T-helper 1 cell treated with Interleukin-12 subunit alpha and Interleukin-12 subunit beta and Interleukin-4 antibody, amounts not matched to agents 30 μg/mL and 1 μg/mL, for 36 hours (primary cell): ENCODE data around the gene LRRFIP1.
A peak's percentile ranks its signal among the peaks of the same experiment; 100 is the strongest.

Experiments
- H3K27ac Mint-ChIP-seq: one replicate; pipeline ENCODE4 v1.8.0; 2021; ENCODE audit warnings: mild to moderate bottlenecking, mixed read lengths
- H3K27me3 Mint-ChIP-seq: one replicate; pipeline ENCODE4 v1.8.0; 2021; ENCODE audit warnings: low read depth, mixed read lengths
- H3K36me3 Mint-ChIP-seq: one replicate; pipeline ENCODE4 v1.8.0; 2021; ENCODE audit warnings: low read depth, mixed read lengths
- H3K4me1 Mint-ChIP-seq: one replicate; pipeline ENCODE4 v1.8.0; 2021; ENCODE audit warnings: low read depth, mixed read lengths
- H3K4me3 Mint-ChIP-seq: one replicate; pipeline ENCODE4 v1.8.0; 2021; ENCODE audit warnings: mild to moderate bottlenecking, moderate library complexity, mixed read lengths
- H3K9me3 Mint-ChIP-seq: one replicate; pipeline ENCODE4 v1.8.0; 2021; ENCODE audit warnings: mixed read lengths

LRRFIP1 gene

GRCh38 chr2:237714690-237715458 is 87.5 kb downstream of the LRRFIP1 start:
- Mint-ChIP-seq H3K27ac (no peak overlapping the region), H3K4me1 (peaks cover 36% of the 10 kb centered on the region), H3K27me3 (no peaks in the 10 kb centered on the region), H3K9me3 (no peaks in the 10 kb centered on the region), H3K36me3 (peaks cover 24% of the 10 kb centered on the region), H3K4me3 (no peak overlapping the region)

DNA sequence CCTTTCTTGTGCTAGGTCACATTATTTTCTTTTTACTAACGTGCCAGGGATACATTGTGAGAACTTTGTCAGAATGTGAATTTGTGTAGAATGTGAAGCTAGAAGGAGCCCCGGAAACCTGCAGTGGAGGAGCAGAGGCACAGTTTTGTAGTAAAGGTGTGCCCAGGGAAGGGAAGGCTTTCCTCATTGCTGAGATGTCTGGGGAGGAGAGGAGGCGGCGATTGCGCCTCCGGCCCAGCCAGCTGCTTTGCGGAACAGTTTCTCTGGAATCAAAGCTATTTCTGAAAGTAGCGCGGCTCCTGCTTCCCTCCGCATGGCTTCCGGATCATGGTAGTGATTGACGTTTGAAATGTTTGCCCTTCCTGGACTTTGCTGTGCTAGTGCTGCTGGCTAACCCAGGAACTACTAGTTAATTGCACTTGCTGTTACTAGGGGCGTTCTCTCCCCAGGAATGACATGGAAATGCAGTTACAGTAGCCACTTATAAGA is 88.1 kb downstream of the LRRFIP1 start:
- no peak overlapping the region for H3K4me3 Mint-ChIP-seq
- no peaks in the 10 kb centered on the region for H3K9me3 Mint-ChIP-seq
- H3K27ac Mint-ChIP-seq = peak overlapping the region; percentile 31
- no peaks in the 10 kb centered on the region for H3K27me3 Mint-ChIP-seq
- peaks cover 36% of the 10 kb centered on the region for H3K4me1 Mint-ChIP-seq
- peaks cover 24% of the 10 kb centered on the region for H3K36me3 Mint-ChIP-seq

DNA sequence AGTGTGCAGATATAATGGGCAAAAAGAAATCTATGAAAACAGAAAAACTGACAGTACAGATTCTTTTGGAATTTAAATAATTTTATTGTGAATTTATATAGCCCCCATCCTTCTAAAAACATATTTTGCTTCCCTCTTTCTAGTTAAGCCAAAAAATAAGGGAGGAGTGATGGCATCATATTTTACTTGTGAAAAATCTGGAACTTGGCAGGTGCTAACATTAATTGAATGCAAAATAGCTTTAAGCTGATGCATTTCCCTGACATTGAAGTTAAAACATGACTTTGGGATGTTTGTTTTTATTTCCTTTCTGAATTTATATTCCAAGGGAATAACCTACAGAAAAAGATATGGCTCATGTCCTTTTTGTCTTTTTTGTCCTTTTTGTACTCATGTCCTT is 88.6 kb downstream of the LRRFIP1 start:
- Mint-ChIP-seq H3K36me3 (peaks cover 28% of the 10 kb centered on the region), H3K27me3 (no peaks in the 10 kb centered on the region), H3K27ac (peak overlapping the region; percentile 31), H3K4me3 (no peak overlapping the region), H3K4me1 (peaks cover 39% of the 10 kb centered on the region), H3K9me3 (no peaks in the 10 kb centered on the region)

DNA sequence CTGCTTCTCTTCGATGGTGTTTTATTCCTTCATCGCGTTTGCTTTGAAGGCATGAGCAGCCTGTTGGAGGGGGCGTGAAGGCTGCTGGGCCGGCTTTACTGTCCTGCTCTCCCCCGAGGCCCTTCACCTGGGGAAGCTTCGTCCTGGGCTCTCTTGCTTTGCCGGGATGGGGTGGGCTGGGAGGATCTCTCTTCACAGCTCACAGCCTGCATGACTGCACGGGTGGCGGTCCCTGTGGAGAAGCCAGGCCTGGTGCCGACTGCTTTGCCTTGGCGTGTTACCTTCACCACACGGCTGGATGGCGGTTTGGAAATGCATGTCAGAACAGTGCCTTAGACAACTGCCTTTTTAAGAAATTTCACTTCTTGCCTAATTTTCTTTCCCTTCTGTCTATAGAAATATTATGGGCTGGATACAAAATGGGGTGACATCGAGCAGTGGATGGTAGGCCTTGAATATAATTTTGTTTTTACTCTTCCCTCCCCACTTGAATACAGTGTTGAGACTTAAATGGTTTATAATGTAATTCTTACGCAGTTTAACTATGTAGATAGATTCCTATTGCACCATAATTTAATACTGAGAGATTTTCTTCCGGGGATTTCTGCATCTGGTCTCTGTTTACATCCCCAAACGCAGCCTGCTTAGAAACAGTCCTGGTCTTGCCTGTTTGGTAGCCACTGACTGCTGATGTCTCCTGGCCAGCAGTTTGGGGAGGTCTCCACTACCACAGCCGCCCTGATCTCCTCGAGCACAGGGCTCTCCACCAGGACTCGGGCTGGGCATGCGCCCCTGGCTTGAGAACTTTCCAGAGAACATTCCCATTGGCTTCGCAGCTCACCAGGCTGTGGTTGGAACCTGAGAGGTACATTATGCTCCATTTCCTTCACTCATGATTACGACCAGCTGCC is 90.2 kb downstream of the LRRFIP1 start:
- H3K4me3 Mint-ChIP-seq = no peak overlapping the region
- H3K27me3 Mint-ChIP-seq = no peaks in the 10 kb centered on the region
- H3K36me3 Mint-ChIP-seq = peaks cover 26% of the 10 kb centered on the region

GRCh38 chr2:237718277-237718634 is 90.9 kb downstream of the LRRFIP1 start:
- Mint-ChIP-seq H3K4me1 (peaks cover 41% of the 10 kb centered on the region), H3K27ac (no peak overlapping the region), H3K4me3 (no peak overlapping the region), H3K9me3 (no peaks in the 10 kb centered on the region), H3K27me3 (no peaks in the 10 kb centered on the region), H3K36me3 (peaks cover 24% of the 10 kb centered on the region)

More for the DNA sequence above, 90.2 kb downstream of the LRRFIP1 start:
- H3K27ac Mint-ChIP-seq = no peak overlapping the region
- H3K4me1 Mint-ChIP-seq = peaks cover 45% of the 10 kb centered on the region
- H3K9me3 Mint-ChIP-seq = no peaks in the 10 kb centered on the region

DNA sequence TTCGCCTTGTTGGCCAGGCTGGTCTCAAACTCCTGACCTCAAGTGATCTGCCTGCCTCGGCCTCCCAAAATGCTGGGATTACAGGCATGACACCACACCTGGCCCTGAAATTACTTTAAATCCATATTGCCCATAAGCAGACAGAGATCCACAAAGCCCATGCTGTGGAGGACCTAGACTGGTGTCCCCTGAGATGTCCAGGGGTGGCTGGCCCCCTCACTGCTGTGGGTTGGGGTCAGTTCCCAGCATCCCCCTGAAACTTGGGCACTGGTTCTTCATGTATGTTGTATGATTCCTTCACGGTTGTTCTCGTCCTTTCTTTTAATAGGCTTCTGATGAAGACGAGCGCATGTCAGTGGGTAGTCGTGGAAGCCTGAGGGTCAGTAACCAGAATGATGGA is 93.1 kb downstream of the LRRFIP1 start:
- Mint-ChIP-seq H3K27ac (no peak overlapping the region), H3K27me3 (no peaks in the 10 kb centered on the region), H3K36me3 (peaks cover 25% of the 10 kb centered on the region), H3K9me3 (no peaks in the 10 kb centered on the region), H3K4me3 (no peak overlapping the region), H3K4me1 (peaks cover 33% of the 10 kb centered on the region)

- Mint-ChIP-seq H3K9me3 (no peaks in the 10 kb centered on the region), H3K27ac (no peak overlapping the region), H3K4me1 (peaks cover 30% of the 10 kb centered on the region)
Measured at GRCh38 chr2:237720957-237721356, 93.6 kb downstream of the LRRFIP1 start.

DNA sequence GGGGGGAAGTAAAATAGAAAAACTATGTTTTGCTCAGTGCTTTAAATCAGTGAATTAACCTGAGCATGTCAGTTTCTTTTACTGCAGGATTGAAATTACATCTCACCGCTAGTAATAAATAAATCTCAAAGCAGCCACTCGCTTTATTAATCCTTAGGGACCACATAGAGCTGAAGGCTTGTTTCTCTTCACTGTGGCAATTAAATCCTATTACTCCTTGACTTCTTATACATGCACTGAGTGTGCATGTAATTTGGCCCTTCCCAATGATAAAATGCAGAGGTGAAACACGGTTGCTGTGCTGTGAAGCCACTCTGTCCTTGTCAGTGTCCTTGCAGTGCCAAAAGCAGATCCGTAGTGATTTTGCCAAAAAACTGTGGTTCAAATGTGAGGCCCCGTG is 94.1 kb downstream of the LRRFIP1 start:
- no peak overlapping the region for H3K4me3 Mint-ChIP-seq
- H3K27ac Mint-ChIP-seq = no peak overlapping the region
- peaks cover 31% of the 10 kb centered on the region for H3K4me1 Mint-ChIP-seq
- H3K27me3 Mint-ChIP-seq = no peaks in the 10 kb centered on the region
- no peaks in the 10 kb centered on the region for H3K9me3 Mint-ChIP-seq
- peaks cover 25% of the 10 kb centered on the region for H3K36me3 Mint-ChIP-seq

More at GRCh38 chr2:237720957-237721356, 93.6 kb downstream of the LRRFIP1 start:
- H3K36me3 Mint-ChIP-seq = peaks cover 25% of the 10 kb centered on the region
- no peaks in the 10 kb centered on the region for H3K27me3 Mint-ChIP-seq
- H3K4me3 Mint-ChIP-seq = no peak overlapping the region

GRCh38 chr2:237722616-237723015 is 95.2 kb downstream of the LRRFIP1 start:
- Mint-ChIP-seq H3K27me3 (no peaks in the 10 kb centered on the region), H3K9me3 (no peaks in the 10 kb centered on the region), H3K4me3 (no peak overlapping the region), H3K27ac (peak overlapping the region; percentile 62), H3K36me3 (peaks cover 26% of the 10 kb centered on the region), H3K4me1 (peaks cover 35% of the 10 kb centered on the region)

GRCh38 chr2:237723023-237723422 is 95.6 kb downstream of the LRRFIP1 start:
- Mint-ChIP-seq H3K36me3 (peaks cover 26% of the 10 kb centered on the region), H3K4me1 (peaks cover 37% of the 10 kb centered on the region), H3K27ac (no peak overlapping the region), H3K9me3 (no peaks in the 10 kb centered on the region), H3K4me3 (no peak overlapping the region), H3K27me3 (no peaks in the 10 kb centered on the region)

DNA sequence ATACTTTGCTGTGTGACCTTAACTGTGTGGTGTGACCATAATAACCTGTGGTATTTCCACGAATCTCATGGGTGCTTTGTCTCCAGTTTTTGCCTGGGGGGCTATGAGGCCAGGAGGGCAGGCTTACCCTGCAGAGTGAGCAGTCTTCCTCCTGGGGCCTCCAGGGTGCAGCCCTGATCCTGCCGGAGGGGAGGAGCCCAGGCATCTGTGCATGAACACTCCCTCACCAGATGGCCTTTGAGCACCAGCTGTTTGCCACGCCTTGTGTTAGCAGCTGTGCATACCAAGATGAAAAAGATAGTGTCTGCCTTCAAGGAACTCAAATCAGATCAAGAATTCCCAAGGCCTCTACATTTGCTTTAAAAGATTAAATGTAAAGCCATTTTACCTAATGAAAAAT is 96.2 kb downstream of the LRRFIP1 start:
- no peak overlapping the region for H3K4me3 Mint-ChIP-seq
- no peaks in the 10 kb centered on the region for H3K9me3 Mint-ChIP-seq
- peaks cover 22% of the 10 kb centered on the region for H3K36me3 Mint-ChIP-seq
- no peak overlapping the region for H3K27ac Mint-ChIP-seq
- H3K27me3 Mint-ChIP-seq = no peaks in the 10 kb centered on the region
- H3K4me1 Mint-ChIP-seq = peaks cover 35% of the 10 kb centered on the region

DNA sequence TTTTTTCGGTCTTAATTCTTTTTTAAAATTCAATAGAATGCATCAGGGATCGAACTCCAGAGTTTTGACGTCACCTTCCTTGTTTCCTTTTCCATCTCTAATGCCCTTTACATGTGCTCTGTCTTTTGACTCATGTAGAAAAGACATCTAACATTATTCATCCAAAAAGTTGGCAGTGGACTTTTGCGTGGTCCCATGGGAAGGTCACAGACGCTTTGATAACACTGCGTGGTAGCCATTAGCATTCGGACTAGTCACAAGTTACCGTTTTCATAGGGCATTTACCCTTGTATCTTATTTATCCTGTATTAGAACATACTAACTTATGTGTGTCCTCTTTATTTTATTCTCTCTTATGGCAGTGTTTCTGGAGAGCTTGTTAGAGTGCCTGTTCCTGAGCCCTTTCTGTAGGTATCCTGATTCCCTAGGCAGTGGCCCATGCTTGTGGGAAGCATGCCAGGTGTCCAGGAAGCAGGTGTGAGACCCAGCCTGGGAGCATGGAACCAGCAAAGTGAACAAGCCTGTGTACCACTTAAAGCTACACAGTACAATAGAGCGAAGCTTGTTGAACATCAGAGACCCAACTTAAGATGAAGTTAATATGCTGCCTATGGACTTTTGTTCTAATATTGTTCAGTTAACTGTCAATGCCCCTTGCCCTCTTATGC is 97.6 kb downstream of the LRRFIP1 start:
- peaks cover 21% of the 10 kb centered on the region for H3K36me3 Mint-ChIP-seq
- H3K27me3 Mint-ChIP-seq = no peaks in the 10 kb centered on the region
- no peak overlapping the region for H3K27ac Mint-ChIP-seq
- peaks cover 35% of the 10 kb centered on the region for H3K4me1 Mint-ChIP-seq
- no peak overlapping the region for H3K4me3 Mint-ChIP-seq
- no peaks in the 10 kb centered on the region for H3K9me3 Mint-ChIP-seq

GRCh38 chr2:237725661-237726060 is 98.3 kb downstream of the LRRFIP1 start:
- Mint-ChIP-seq H3K4me1 (peaks cover 39% of the 10 kb centered on the region), H3K27ac (no peak overlapping the region), H3K9me3 (no peaks in the 10 kb centered on the region), H3K27me3 (no peaks in the 10 kb centered on the region), H3K4me3 (no peak overlapping the region), H3K36me3 (peaks cover 23% of the 10 kb centered on the region)

DNA sequence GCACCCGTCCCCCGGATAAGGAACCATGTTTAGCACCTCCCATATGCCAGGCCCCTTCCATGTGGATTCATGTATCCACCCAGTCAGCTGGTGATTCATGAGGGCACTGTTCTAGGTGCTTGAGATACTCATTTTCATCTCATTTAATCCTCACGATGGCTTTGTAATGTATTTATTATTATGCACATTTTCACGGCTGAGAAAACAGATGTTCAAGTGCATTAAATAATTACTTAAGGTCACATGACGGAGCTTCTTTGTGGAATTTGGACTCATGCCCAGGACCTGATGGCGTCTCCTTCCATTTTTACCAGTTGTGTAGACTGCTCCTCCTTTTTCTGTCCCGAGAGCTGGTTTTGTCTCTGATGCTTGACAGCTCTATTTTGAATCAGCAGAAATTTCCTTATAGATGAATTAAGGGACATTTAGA is 99.0 kb downstream of the LRRFIP1 start:
- Mint-ChIP-seq H3K4me3 (no peak overlapping the region), H3K9me3 (no peaks in the 10 kb centered on the region), H3K36me3 (peaks cover 19% of the 10 kb centered on the region), H3K27ac (no peak overlapping the region), H3K27me3 (no peaks in the 10 kb centered on the region), H3K4me1 (peaks cover 44% of the 10 kb centered on the region)
